Ovary (tissue), 3 donors: ENCODE measurements around the gene ASCL5.

Source experiments
- CTCF ChIP-seq, 3 donors: fragments of 450-650 bp in 2 of 3; fragments of 200-600 bp in 1 of 3; IDR thresholded peaks; one replicate each; pipeline versions ENCODE4 v1.5.1 to v1.8.0; 2016 to 2022; ENCODE audit warnings: antibody characterized with exemption in 3 of 3, mild to moderate bottlenecking in 1 of 3
- POLR2A ChIP-seq: fragments of 450-650 bp; IDR thresholded peaks from one replicate; pipeline ENCODE4 v1.6.1; 2017; ENCODE audit warnings: antibody characterized with exemption, mild to moderate bottlenecking, moderate library complexity
- donor health status: DM: no; HTN: no; CAD: no.

GRCh38 chr1:201175820-201176500 lies 49.0 kb upstream of the ASCL5 start:
- TF ChIP-seq CTCF (IDR thresholded peaks at IDR 0.05): no peak
- no peak for TF ChIP-seq POLR2A
